Fibroblast of skin of abdomen (primary cell): ENCODE results near the gene NID2.

Experiments
- DNase-seq: peaks from one replicate; pipeline ENCODE4 v3.0.0-alpha.2; 2013

The NID2 gene

GRCh38 chr14:52026017-52026660, 42.7 kb downstream of the NID2 start:
- peak; percentile 35 for DNase-seq

GRCh38 chr14:52025310-52025709, 43.5 kb downstream of the NID2 start:
- DNase-seq = peak; percentile 89

DNA sequence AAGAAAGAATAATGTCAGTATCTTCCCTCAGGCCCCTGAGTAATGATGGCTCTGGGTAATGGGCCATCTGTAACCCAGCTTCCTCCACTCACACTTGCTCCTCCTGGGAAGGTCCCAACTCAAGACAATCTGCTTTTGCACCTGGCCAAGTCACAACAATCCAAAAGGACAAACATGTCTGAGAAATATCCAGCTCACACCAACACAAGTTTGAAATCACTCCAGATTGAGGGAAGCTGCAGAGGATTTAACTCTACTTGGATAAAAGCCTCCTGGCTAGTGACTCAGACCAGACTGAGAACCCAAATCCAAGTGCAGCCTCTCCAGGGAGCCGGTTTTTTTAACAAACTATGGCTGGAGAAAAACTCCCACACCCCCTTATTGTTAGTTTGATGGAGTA, 45.3 kb downstream of the NID2 start:
- DNase-seq = peak; percentile 79

DNA sequence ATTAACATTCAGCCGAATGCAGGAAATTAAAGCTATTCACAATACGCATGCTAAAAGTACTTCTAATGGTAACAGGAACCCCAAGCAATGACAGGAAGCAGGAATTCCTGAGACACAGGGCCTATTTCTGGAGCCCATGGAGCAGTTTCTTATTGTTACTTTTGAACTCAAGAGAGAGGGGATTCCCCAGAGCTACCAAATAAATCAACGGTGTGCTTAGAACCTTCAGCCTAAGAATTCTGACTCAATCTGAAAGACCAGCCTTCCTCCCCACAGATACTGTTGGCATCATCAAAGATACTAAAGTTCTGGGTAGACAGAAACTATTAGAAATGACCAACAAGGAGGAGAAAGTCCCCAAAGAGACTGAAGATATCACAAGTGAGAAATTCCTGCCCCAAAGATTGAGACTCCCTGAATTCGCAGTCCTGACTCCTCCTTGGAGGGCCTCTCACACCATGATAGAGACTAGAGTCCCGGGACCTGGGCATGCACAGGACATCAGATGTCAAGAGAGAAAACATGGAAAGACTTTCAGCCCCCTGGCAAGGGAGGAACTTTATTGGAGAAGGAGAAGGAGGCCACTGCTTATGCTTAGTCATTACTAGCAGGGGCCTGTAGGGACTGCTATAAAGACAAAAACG, 46.8 kb downstream of the NID2 start:
- DNase-seq = no peak

- no peak for DNase-seq
Observed at GRCh38 chr14:52020866-52021717, 47.8 kb downstream of the NID2 start.

DNA sequence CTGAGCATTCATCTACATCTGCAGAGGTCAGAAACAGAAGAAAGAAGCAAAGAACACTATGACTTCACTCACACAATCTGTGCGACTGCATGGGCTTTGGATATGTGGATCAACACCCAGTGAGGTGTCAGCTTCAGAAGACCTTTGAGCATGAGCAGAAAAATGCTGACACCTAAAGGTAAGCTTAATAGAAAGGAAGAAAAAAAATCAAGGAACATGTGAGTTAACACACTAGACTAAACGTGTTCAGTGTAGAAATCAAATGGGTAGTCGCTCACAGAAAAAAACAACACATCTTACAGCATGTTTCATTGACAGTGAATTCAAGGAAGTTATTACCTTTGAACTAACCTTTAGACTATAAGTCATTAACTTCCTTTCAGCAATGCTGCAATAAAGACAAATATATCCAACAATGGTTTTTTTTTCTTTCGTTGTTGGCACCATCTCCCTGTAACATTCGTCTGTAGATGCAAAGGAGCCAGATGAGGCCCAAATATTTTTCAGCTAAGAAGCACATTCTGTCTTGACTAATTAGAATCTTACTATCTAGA, 48.6 kb downstream of the NID2 start:
- no peak for DNase-seq

DNA sequence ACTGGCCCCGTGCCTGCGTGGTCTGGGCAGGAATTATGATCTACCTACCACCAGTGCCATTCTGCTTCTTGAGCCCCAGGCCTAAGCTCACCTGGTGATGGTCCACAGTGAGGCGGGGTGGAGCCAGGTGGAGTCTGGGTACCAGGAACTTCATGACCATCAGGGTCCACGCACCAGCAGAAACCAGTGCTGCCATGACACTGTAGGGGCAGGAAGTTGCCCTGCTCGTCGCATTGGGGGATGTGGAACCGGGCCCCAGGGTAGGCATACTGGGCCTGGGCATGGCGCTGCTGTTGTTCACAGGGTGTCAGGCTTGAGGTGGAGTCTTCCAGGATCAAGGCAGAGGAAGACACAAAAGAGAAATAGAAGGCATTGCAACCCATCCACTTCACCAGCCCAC, 49.9 kb downstream of the NID2 start:
- no peak for DNase-seq

GRCh38 chr14:52018252-52018651, 50.6 kb downstream of the NID2 start:
- DNase-seq = no peak

DNA sequence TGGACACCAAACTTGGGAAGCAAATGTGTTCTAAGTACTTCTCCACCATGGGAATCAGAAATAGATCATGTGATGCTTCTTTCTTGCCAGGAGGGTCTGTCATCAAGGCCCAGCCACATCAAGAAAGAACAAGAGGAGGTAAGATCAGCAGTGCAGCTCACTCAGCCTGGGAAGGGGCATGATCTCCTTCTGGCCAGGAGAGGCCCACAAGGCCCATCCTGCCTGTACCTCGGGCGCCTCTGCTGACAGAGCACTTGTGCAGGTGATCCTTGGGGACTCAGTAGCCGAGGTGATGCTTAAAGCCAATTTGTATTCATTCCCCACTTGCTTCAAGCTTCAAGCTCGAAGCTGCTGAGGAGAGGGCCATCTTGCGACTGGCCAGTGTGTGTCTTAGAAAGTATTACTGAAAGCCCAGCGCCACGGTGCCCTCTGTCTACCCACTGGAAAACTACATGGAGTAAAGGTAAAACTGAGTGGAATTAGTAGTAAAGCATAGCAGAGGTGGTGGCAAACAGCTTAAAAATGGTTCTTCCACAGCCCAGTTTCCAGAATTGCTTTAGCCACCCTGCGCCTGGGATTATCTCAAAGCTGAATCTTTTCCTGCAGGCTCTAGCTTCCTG, 53.3 kb downstream of the NID2 start:
- DNase-seq = no peak

- DNase-seq = no peak
Observed at GRCh38 chr14:52014601-52015267, 54.1 kb downstream of the NID2 start.

- no peak for DNase-seq
Observed at GRCh38 chr14:52013984-52014600, 54.8 kb downstream of the NID2 start.

GRCh38 chr14:52012635-52013034, 56.2 kb downstream of the NID2 start:
- no peak for DNase-seq

DNA sequence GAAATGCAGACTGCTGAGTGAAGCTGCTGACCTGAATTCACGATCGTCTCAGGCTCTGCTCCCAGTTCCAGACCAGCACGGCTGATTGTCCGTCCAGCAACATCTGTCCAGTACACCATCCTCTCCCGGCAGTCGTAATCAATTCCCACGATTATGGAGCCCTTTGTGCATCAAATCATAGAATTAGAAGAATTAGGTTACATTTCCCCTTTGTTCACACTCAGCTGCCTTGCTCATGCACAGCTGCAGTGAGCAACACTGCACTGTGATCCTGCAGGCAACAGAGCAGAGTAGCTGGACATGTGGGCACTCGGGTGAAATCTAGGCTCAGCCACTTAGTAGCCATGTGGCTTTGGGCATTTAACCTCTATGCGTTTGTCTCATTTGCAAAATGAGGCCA, 57.3 kb downstream of the NID2 start:
- DNase-seq = no peak

DNA sequence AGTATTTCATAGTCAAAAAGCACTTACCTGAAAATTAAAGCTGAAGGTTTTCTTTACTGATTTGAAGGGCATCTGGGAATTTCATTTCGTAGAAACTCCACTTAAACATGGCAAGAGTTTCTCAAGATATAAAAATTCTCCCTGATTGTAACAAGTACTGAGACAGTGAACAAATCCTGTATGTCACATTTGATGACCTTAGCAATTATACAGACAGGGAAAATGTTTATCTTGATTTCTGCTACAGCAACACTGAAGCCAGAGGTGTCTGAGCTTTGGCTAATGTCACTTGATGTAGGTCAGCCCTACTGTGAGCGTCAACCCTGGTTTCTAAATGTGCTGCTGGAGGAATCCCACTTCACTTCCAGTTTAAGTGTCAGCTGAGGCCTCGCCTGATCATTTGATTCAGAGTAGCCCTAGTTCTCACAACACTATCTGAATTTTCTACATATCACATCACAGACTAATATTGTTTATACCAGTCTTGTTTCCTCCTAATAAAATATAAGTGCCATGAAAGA, 58.6 kb downstream of the NID2 start:
- DNase-seq = no peak

DNA sequence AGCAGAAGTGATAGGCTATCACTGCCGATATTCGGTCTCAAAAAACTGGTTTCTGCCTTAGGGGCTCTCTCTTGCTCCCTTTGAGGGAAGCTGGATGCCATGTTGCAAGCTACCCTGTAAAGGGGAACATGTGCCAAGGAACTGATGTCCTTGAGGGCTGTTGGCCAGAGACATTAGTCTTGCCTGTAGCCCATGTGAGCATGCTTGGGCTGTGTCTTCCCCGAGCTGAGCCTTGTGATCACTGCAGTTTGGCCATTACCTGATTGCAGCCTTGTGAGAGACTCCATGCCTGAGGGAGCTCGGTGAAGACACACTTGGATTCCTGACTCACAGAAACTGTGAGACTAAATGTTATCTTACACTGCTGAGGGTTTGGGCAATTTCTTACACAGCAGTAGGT, 60.7 kb downstream of the NID2 start:
- DNase-seq = no peak

DNA sequence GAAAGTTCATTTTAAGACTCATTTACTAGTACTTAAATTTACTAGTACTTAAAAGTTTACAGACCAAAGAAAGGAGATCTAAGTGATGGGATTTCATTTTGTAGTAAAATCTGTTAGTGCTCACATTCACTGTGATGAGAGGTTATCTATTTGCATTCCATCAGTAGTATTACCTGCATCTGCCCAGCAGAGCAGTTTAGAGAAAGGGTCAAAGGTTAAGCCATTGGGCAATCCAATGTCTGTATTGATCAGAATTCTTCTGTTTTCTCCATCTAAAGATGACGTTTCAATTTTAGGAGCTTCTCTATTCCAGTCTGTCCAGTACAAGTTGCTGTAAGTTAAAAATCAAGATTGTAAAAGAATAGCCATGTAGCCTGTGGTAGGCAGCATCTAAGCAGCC, 61.2 kb downstream of the NID2 start:
- no peak for DNase-seq

GRCh38 chr14:52007211-52007610, 61.6 kb downstream of the NID2 start:
- no peak for DNase-seq

DNA sequence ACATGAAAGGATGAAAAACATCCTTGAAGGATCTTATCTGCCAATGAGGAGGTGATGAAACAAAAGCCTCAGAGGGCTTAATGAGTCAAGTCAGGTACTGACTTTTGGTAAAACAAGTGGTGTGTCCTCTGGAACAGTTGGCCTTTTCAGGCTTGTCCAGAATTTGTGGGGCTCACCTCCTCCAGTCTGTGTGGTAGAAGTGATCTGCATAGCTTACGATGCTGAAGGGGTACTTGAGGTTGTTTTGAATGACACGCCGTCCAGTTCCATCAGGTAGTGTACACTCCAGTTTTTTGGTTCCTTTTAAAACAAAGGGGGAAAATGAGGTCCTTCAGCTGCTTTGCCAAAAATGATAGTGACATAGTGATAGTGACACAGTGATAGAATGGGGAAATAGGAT, 62.5 kb downstream of the NID2 start:
- DNase-seq = no peak

DNA sequence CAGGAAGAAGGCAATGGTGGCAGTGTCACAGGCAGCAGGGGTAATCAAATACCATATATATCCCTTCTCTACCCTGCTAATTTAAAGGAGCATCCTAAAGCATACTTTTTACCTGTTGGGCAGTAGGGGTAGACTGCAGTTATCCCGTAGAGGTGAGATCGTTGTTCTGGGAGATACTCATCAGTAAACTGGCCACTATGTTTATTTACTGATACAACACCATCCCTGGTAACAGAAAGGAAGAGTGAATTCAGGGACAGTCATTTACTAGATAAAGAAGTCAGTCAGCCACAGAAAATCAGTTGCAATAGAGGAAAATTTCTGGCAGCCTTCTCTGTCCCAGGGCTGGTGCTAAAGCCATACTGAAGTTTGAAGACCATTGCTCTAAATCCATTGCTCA, 63.2 kb downstream of the NID2 start:
- no peak for DNase-seq

- DNase-seq = no peak
Observed at GRCh38 chr14:52003324-52003723, 65.5 kb downstream of the NID2 start.

DNA sequence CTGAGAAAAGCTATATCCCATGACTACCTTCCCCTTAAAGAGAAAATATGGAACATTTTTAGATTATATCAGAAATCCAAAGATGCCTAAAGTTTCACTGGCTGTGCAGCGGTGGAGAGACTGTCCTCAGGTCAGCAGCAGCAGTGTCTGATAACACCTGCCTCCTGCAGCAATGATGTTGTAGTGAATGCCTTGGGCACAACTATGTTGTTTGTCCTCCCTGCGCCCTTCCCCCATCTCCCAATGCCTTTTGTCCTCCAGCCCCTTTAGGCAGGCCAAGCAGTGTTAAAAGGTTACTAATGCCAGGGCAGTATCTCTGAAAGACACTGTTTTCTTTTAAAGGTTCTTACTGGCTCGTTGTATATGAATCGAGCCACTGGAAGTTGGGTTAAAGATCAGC, 66.3 kb downstream of the NID2 start:
- no peak for DNase-seq

DNA sequence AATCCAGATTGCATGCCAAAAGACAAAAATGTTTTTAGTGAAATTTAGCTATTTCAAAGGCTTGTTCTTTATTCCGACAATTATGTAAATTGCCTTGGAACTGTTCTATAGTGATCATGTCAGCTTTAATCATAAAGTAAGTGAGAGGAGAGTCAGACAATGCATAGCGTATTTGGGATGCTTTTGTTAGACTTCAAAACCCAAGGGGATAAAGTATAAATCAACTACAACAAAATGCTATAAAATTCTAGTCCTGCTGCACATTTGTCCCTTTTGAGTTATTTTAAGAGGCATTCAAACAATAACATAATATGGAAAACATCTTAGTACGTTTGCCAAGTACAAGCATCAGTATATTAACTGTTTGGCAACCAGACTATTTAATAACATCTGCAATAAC, 68.2 kb downstream of the NID2 start:
- no peak for DNase-seq
